ENCODE data around the gene ZDHHC14.

DNA sequence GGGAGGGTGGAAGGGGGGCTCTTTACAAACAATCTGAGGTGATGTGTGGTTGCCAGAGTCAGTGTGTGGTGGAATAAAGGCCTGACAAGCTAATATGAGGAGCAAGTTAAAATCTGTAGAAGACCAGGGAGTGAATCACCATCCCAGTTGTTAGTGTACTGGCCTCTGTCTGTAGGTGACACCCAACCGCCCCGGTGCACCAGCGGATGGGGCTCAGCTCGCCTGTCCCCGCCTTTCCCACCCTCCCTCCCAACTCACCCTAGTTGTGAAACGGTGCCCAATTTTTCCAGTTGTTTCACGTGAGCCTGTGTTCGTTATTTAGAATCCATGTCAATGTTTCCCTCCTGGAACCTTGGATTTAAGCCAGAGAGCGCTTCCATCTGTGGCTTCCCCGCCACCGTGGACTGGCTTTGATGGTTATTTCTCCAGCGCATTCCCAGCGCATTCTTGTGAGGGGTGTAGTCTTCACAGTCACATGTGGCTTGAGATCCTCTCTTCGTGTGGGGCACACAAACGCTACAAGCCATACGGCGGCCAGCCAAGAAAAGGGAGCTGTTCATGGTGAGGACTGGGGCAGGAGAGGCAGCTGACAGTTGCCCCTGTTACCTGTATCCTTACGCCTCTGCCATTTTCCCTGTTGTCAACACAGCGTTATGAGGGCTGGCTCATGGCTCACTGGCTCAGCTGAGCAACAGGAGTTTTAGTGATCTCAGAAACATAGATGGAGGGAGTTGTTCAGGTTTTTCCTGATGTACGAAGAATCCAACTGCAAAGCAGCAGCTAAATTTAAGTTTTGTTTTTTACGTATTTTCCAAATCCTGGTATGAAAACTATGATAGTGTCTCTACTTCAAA is 137.6 kb downstream of the ZDHHC14 start:
- TF ChIP-seq, protein P1, sequence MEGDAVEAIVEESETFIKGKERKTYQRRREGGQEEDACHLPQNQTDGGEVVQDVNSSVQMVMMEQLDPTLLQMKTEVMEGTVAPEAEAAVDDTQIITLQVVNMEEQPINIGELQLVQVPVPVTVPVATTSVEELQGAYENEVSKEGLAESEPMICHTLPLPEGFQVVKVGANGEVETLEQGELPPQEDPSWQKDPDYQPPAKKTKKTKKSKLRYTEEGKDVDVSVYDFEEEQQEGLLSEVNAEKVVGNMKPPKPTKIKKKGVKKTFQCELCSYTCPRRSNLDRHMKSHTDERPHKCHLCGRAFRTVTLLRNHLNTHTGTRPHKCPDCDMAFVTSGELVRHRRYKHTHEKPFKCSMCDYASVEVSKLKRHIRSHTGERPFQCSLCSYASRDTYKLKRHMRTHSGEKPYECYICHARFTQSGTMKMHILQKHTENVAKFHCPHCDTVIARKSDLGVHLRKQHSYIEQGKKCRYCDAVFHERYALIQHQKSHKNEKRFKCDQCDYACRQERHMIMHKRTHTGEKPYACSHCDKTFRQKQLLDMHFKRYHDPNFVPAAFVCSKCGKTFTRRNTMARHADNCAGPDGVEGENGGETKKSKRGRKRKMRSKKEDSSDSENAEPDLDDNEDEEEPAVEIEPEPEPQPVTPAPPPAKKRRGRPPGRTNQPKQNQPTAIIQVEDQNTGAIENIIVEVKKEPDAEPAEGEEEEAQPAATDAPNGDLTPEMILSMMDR (conservative IDR thresholded peaks at IDR 0.05; ENCODE audit: low read depth, low read length): no peak
- no peak for TF ChIP-seq EZH2 (IDR thresholded peaks at IDR 0.05; ENCODE audit: borderline replicate concordance, low read depth, low read length, poor library complexity, severe bottlenecking)

Measured in A673 (cell line).